Measurements from ENCODE around the gene SDC3.

Gene SDC3

DNA sequence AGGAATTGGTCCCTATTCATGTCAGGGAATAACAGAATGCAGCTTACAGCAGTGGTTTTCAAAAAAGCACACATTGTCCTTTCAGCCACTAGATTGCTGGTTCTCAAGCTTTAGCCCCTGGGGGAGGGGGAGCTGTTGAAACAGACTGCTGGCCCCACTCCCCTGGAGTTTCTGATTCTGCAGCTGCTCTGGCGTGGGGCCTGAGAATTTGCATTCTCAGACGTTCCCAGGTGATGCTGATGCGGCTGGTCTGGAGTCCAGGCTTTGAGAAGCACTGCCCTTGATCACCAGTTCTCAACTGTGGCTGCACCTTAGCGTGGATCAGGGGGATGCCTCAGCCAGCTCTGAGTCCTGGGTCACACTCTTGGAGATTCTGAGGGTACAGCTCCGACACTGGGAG, 88.3 kb downstream of the SDC3 start:
- in situ Hi-C loops (cut with MboI; ENCODE audit: low pct_unique_long_range_greater_than_20kb, low sequenced_read_pairs, unreplicated experiment): no loop called here
- TF ChIP-seq CTCF (IDR thresholded peaks at IDR 0.05; ENCODE audit: extremely low read depth, insufficient read depth, missing control alignments): no peak
- no peak for DNase-seq (ENCODE audit: low spot score)
